ENCODE measurements around the gene SLITRK2. TPM values are rescaled to one million over a fixed set of nuclear protein-coding genes. Genes with fewer than 3 reads are reported as not detected.

SLITRK2 gene
- total RNA-seq, 4 donors from 2014 or later, result 0.04 TPM; not detected in 3

GRCh38 chrX:145813081-145813480, 4.5 kb upstream of the SLITRK2 start:
- in situ Hi-C loops (cut with MboI; ENCODE audit: low sequenced_read_pairs in 4 of 4) (no loop called here), intact Hi-C loops (cut with DNase I; ENCODE audit: low total_unique reads) (no loop called here)
- Histone ChIP-seq H3K27me3 (peaks cover 0 to 3% (median 0%) of the 10 kb centered on the region in 3 donors), H3K9me3 (no peaks in the 10 kb centered on the region), H3K4me1 (no peaks in the 10 kb centered on the region), H3K36me3 (no peaks in the 10 kb centered on the region), H3K27ac (no peak overlapping the region), H3K4me3 (no peak overlapping the region)
- no peak for ATAC-seq
- no peak for DNase-seq
- TF ChIP-seq CTCF (IDR thresholded peaks at IDR 0.05 in 4 of 5, conservative IDR thresholded peaks at IDR 0.05 in 1 of 5) (no peak), POLR2A (IDR thresholded peaks at IDR 0.05) (no peak)

GRCh38 chrX:145816601-145817315, 871 bp upstream of the SLITRK2 start:
- in situ Hi-C loops (cut with MboI; ENCODE audit: low sequenced_read_pairs in 4 of 4), result no loop called here
- H3K4me1 ChIP-seq, result no peaks in the 10 kb centered on the region
- no peak overlapping the region for H3K4me3 ChIP-seq
- no peaks in the 10 kb centered on the region for H3K9me3 ChIP-seq
- DNase-seq (no peak), ATAC-seq (no peak)
- H3K27me3 ChIP-seq, result peaks cover 0 to 16% (median 0%) of the 10 kb centered on the region in 3 donors
- H3K27ac ChIP-seq, result no peak overlapping the region
- H3K36me3 ChIP-seq, result no peaks in the 10 kb centered on the region
- TF ChIP-seq POLR2A (IDR thresholded peaks at IDR 0.05), result no peak
- intact Hi-C loops (cut with DNase I; ENCODE audit: low total_unique reads), result no loop called here

- intact Hi-C loops (cut with DNase I; ENCODE audit: low total_unique reads), result no loop called here
- Histone ChIP-seq H3K27ac (no peak overlapping the region), H3K4me3 (no peak overlapping the region), H3K36me3 (no peaks in the 10 kb centered on the region), H3K27me3 (peaks cover 0 to 16% (median 0%) of the 10 kb centered on the region in 3 donors), H3K9me3 (no peaks in the 10 kb centered on the region), H3K4me1 (no peaks in the 10 kb centered on the region)
- DNase-seq, result no peak
- TF ChIP-seq POLR2A (IDR thresholded peaks at IDR 0.05), result no peak
- TF ChIP-seq CTCF (IDR thresholded peaks at IDR 0.05 in 4 of 5, conservative IDR thresholded peaks at IDR 0.05 in 1 of 5), result no peak
- no peak for ATAC-seq
- in situ Hi-C loops (cut with MboI; ENCODE audit: low sequenced_read_pairs in 4 of 4), result no loop called here
Observed at GRCh38 chrX:145818186-145819113, 821 bp downstream of the SLITRK2 start.

- H3K4me3 ChIP-seq, result no peak overlapping the region
- H3K4me1 ChIP-seq, result no peaks in the 10 kb centered on the region
- H3K36me3 ChIP-seq, result no peaks in the 10 kb centered on the region
- H3K27me3 ChIP-seq, result peaks cover 0 to 13% (median 0%) of the 10 kb centered on the region in 3 donors
- in situ Hi-C loops (cut with MboI; ENCODE audit: low sequenced_read_pairs in 4 of 4), result no loop called here
- no peak for TF ChIP-seq POLR2A (IDR thresholded peaks at IDR 0.05)
- TF ChIP-seq CTCF (IDR thresholded peaks at IDR 0.05 in 4 of 5, conservative IDR thresholded peaks at IDR 0.05 in 1 of 5), result no peak
- ATAC-seq (no peak), DNase-seq (no peak)
- intact Hi-C loops (cut with DNase I; ENCODE audit: low total_unique reads), result no loop called here
- no peaks in the 10 kb centered on the region for H3K9me3 ChIP-seq
- no peak overlapping the region for H3K27ac ChIP-seq
Observed at GRCh38 chrX:145820825-145821224, 3.2 kb downstream of the SLITRK2 start.

DNA sequence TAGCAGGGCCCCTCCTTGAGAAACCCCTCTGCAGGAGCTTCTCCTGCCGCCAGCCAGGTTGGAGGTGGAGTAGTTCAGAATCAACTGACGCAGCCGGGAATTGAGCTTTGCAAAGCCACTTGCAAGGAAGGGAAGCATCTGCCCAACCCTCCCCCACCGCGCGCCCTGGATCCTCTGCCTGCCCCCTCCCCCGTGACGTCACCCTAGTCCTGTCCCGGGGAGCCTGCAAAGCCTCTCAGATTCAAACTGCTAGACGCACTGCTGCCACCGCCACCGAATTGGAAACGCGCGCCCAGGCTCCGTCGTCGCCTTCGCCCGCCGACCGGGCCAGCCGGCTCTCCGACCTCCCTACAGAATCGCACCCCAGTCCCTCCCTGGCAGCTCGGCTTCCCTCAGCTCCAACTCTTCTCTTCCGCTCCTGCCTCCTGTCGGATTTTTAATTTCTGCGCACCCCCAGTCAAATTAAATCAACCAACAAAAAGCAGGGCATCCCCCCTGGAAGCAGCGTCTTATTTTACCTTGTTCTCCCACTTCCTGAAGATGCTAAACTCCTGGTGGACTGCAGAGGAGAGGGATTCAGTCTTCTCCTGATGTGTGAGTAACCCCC, 3.8 kb downstream of the SLITRK2 start:
- DNase-seq (no peak), ATAC-seq (no peak)
- in situ Hi-C loops (cut with MboI; ENCODE audit: low sequenced_read_pairs in 4 of 4) (no loop called here), intact Hi-C loops (cut with DNase I; ENCODE audit: low total_unique reads) (no loop called here)
- no peak overlapping the region for H3K4me3 ChIP-seq
- H3K27ac ChIP-seq, result no peak overlapping the region
- H3K36me3 ChIP-seq, result no peaks in the 10 kb centered on the region
- no peaks in the 10 kb centered on the region for H3K4me1 ChIP-seq
- H3K9me3 ChIP-seq, result no peaks in the 10 kb centered on the region
- peaks cover 0 to 13% (median 0%) of the 10 kb centered on the region in 3 donors for H3K27me3 ChIP-seq
- TF ChIP-seq POLR2A (IDR thresholded peaks at IDR 0.05), result no peak
- TF ChIP-seq CTCF (IDR thresholded peaks at IDR 0.05 in 4 of 5, conservative IDR thresholded peaks at IDR 0.05 in 1 of 5), result no peak

Data from gastrocnemius medialis (tissue), 4 donors.